Activated CD8-positive, alpha-beta memory T cell treated with anti-CD3 and anti-CD28 coated beads for 48 hours (primary cell): ENCODE measurements around the gene MYH14.

Source experiments
- DNase-seq, 3 experiments: peaks; one replicate each; pipeline ENCODE4 v3.0.0-alpha.2; 2020; ENCODE audit warnings: low read depth in 2 of 3, low spot score in 2 of 3

Gene MYH14

DNA sequence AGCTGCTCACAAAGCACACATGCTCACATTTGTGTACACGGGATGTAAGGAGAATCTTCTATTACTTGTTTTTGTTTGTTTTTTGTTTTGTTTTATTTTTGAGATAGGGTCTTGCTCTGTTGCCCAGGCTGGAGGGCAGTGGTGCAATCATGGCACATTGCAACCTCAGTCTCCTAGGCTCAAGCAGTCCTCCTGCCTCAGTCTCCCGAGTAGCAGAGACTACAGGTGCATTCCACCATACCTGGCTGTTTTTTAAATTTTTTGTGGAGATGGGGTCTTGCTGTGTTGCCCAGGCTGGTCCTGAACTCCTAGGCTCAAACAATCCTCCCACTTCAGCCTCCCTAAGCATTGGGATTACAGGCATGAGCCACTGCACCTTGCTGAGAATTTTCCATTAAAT is 83.9 kb downstream of the MYH14 start:
- DNase-seq, result no peak

DNA sequence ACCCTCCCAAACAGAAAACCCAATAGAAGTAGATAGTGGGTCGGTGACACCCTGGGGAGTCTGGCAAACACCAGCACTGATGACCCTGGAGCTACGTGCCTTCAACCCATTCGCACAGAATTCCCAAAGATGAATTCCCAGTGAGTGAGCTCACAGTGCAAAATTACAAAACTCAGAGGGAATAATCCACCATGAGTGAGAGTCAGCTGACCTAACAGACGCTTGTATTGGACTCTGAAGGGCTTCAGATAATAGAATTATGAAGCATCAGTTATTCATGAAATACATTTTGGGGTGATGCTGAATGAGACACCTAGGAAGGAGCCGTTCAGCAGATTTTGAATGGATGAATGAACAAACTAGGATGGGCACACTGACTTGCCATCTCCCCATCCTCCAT is 85.5 kb downstream of the MYH14 start:
- DNase-seq, result no peak

GRCh38 chr19:50290011-50290410 is 86.6 kb downstream of the MYH14 start:
- no peak for DNase-seq

- DNase-seq, result no peak
These were observed 87.4 kb downstream of the MYH14 start for GRCh38 chr19:50290775-50291174.

- DNase-seq, result no peak
These were observed 88.9 kb downstream of the MYH14 start for GRCh38 chr19:50292216-50292827.

GRCh38 chr19:50293263-50294004 is 90.0 kb downstream of the MYH14 start:
- DNase-seq, result no peak

- DNase-seq, result no peak
These were observed 96.6 kb downstream of the MYH14 start for GRCh38 chr19:50300051-50300450.

DNA sequence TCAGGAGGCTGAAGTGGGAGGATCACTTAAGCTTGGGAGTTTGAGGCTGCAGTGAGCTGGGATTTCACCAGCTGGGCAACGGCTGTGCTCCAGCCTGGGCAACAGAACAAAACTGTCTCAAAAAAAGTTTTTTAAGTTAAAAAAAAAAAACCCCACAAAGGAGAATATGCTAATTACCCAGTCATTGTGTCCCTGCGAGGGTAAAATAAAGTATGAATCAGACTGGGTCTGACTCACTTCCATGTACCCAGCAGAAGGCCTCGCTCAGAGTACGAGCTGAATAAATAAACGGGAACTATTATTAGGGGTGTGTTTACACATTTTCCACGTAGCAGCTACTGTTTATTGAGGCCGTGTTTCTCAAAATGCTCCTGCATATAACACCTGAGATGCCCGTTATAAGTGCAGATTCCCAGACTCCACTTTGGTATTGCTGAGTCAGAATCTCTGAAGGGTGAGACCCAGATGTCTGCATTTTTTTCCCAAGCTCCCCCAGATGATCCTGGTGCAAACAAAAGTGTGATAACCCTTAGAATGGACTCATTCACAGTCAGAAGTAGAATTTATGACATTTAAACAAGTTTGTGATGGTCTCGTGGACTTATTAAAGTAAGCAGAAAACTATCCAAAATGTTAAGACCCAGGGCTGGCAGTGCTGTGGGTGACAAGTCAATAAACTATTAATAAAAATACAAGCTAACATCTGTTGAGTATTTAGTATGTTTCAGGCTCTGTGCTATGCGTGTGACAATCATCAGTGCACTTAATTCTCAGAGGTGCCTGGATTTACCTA is 97.6 kb downstream of the MYH14 start:
- DNase-seq, result no peak

DNA sequence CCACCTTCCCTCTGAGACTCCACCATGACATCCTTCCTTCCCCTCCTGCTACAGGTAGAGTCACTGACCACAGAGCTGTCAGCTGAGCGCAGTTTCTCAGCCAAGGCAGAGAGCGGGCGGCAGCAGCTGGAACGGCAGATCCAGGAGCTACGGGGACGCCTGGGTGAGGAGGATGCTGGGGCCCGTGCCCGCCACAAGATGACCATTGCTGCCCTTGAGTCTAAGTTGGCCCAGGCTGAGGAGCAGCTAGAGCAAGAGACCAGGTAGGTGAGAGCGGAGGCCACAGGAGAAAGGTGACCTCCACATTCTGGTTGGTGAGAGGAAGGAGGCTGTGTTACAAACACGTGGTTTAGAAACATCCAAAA is 98.2 kb downstream of the MYH14 start:
- no peak for DNase-seq

GRCh38 chr19:50303558-50303957 is 100.1 kb downstream of the MYH14 start:
- DNase-seq, result no peak

GRCh38 chr19:50308991-50309390 is 105.6 kb downstream of the MYH14 start:
- no peak for DNase-seq

GRCh38 chr19:50309396-50310125 is 106.1 kb downstream of the MYH14 start:
- no peak for DNase-seq

GRCh38 chr19:50310759-50311465 is 107.5 kb downstream of the MYH14 start:
- DNase-seq, result no peak

DNA sequence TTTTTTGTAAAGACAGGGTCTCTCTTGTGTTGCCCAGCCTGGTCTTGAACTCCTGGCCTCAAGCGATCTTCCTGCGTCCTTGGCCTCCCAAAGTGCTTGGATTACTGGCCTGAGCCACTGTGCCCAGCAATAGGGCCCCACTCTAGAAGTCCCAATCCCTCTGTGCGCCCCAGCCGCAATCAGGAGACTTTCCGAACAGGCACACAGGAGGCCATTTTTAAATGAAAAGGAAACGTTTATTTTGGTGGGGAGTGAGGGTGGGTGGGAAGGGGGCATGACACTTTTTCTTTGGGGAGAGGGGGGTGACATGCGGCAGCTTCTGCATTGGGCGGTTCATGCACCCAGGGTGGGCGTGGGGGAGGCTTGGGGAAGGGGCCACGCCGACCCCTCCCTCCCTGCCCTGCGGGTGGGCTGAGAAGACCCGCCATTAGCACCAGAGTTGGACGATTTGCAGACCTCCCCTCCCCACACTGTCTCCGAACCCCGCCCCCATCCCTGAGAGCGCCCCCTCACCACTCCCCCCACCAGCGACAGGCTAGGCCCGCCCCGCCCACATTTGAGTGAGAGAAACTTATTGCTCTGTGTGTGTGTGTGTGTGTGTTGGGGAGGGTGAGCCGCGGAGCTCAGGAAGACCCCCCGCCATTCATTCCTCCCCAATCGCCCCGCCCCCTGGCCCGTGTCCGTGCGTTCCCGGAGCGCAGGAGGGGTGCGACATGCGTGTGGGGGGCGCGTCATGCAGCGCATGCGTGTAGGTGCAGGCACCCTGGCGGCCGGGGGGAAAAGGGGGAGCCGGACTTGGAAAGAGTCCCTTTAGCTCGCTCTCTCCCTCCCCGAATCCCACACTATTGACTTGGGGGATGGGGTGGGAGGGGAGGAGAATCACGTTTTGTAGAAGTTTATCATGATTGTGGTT is 108.6 kb downstream of the MYH14 start:
- DNase-seq, result no peak

DNA sequence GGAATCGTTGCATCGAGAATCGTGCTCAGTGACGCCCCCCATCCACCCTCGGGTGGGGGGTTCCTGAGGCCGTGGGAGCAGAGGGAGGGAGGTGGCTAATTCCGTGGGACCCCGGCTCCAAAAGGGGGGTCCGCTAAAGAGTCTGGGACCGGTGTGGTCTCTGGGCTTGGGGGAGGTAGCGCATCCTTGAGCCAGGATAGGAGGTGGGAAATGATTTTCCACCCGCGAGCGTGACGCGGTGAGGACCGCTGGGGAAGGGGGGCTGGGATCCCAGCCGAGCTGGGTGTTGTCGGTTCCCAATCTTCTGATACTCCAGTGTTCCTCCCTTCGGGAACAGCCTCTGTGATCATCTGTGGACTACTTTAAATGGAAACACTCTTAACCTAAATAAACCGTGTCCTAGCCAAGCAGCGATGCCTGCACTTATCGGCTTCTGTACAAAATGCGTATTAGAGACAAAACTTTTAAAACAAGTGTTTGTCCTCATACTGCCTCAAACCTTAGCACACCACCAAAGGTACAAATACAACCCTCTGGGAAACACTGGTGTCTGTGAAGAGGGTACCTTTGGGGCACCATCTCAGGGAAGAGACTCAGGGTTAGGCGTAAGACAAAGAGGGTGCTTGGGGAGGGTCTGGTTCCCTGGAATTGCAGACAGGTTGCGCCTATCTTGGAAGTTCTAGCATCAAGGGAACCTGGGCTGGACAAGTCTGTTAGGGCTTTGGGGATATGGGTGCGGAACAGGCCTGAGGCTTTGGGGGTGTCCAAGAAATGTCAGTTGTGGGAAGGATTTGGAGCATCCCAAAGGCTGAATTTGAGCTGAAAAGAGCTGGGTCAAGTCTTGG is 109.8 kb downstream of the MYH14 start:
- DNase-seq, result no peak

DNA sequence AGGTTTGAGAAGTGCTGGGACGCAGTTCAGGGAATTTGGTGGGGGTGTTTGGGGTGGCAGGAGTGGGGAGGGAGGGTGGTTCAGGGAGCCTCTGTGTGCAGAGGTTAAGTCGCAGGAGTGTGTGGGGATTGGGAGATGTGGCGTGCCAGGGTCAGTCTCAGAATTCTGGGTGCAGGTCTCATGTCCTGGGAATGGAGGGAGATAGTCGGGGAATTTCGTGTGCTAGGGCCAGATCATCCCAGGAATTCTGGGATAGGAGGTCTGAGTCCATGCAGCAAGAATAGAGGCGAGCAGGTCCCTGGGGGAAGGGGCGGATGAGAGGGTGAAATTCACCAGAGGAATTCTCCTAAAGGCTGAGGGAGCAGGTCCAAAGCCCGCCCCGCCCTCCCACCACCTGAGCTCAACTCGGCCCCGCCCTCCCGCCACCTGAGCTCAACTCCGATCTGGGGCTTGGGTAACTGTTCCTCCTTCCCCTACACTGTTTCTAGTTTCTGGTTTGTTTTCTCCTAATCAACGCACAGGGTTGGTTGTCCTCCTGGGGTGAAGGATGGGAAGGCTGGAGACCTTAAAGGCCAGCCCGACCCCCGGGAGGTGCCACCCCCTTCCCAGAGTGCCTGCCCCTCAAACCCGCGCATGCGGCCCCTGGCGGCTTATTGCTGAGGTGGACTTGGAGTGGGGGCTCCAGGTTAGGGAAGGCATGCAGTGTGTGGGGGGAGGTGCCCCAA is 110.6 kb downstream of the MYH14 start:
- DNase-seq, result no peak

- DNase-seq, result no peak
These were observed 111.6 kb downstream of the MYH14 start for GRCh38 chr19:50314724-50315708.
